ENCODE results near the gene IFNA17.
"Not testable (repeated sequence)": the region's sequence is repeated elsewhere in the genome, so short reads cannot be mapped to it uniquely, and the experiment has no call there.

The IFNA17 gene

GRCh38 chr9:21235468-21236359, 7.7 kb upstream of the IFNA17 start:
- TF ChIP-seq, protein P1, sequence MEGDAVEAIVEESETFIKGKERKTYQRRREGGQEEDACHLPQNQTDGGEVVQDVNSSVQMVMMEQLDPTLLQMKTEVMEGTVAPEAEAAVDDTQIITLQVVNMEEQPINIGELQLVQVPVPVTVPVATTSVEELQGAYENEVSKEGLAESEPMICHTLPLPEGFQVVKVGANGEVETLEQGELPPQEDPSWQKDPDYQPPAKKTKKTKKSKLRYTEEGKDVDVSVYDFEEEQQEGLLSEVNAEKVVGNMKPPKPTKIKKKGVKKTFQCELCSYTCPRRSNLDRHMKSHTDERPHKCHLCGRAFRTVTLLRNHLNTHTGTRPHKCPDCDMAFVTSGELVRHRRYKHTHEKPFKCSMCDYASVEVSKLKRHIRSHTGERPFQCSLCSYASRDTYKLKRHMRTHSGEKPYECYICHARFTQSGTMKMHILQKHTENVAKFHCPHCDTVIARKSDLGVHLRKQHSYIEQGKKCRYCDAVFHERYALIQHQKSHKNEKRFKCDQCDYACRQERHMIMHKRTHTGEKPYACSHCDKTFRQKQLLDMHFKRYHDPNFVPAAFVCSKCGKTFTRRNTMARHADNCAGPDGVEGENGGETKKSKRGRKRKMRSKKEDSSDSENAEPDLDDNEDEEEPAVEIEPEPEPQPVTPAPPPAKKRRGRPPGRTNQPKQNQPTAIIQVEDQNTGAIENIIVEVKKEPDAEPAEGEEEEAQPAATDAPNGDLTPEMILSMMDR (IDR thresholded peaks at IDR 0.05; ENCODE audit: low read depth, low read length, missing control alignments), result peak; percentile 65
- H3K4me3 ChIP-seq (ENCODE audit: low read depth, low read length); in situ Hi-C loops (cut with HindIII; ENCODE audit: low sequenced_read_pairs): not testable (repeated sequence)
- DNase-seq (ENCODE audit: low read depth), result peak; percentile 9

GRCh38 chr9:21234153-21234687, 6.2 kb upstream of the IFNA17 start:
- in situ Hi-C loops (cut with HindIII; ENCODE audit: low sequenced_read_pairs), result no loop called here
- DNase-seq (ENCODE audit: low read depth), result no peak
- TF ChIP-seq, protein P1 (IDR thresholded peaks at IDR 0.05; ENCODE audit: low read depth, low read length, missing control alignments), result no peak

GRCh38 chr9:21233258-21233657, 5.2 kb upstream of the IFNA17 start:
- in situ Hi-C loops (cut with HindIII; ENCODE audit: low sequenced_read_pairs), result no loop called here
- TF ChIP-seq, protein P1 (IDR thresholded peaks at IDR 0.05; ENCODE audit: low read depth, low read length, missing control alignments), result no peak
- no peak for DNase-seq (ENCODE audit: low read depth)
- H3K4me3 ChIP-seq (ENCODE audit: low read depth, low read length), result no peak overlapping the region

More at GRCh38 chr9:21234153-21234687, 6.2 kb upstream of the IFNA17 start:
- no peak overlapping the region for H3K4me3 ChIP-seq (ENCODE audit: low read depth, low read length)

GRCh38 chr9:21217211-21217610, 10.8 kb downstream of the IFNA17 start, which contains the start of gene IFNA16:
IFNA16 (minus strand) TSS chr9:21217311; CDS start chr9:21217305, 6 bp downstream.
- DNase-seq (ENCODE audit: low read depth); H3K4me3 ChIP-seq (ENCODE audit: low read depth, low read length); in situ Hi-C loops (cut with HindIII; ENCODE audit: low sequenced_read_pairs): not testable (repeated sequence)

DNA sequence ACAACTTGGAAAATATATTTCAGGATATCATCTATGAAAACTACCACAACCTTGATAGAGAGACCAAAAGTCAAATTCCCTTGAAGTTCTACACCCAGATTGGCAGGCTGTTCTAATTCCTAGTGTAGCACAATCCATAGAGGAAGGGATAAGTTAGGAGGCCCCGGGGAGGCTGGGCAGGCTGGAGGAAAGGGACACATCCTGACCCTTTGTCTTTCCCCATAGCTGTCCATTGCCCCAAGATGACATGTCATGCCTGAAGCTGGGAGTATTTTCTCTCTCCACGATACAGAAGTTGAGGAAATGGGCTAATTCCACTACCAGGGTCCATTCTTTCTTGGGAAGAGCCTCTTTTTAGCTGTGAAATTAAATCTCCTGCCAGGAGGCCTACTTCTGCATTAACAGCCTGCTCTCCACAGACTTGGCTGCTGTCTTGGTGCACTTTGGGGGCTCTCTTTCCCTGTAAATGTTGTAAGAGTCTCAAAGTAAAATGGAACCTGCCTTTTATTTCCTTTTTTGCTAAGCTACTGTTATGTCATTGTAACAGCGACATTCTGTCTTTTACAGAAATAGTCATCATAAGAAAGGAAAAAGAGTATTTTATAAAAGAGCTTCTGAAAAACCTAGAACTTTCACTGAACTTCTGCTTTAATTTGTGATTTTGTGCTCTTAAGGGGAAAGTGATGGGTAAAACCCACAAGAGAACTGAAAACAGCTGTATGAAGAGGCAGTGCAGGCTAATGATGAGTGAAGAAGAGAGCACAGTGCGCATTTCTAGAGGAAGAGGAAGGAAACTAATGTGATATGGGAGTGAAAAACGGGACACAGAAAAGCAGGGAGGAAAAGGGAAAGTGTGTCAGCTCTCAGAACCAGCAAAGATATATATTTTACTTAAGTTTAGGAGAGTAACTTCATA, 14.4 kb downstream of the IFNA17 start:
- H3K4me3 ChIP-seq (ENCODE audit: low read depth, low read length); DNase-seq (ENCODE audit: low read depth); in situ Hi-C loops (cut with HindIII; ENCODE audit: low sequenced_read_pairs): not testable (repeated sequence)
- TF ChIP-seq, protein P1 (IDR thresholded peaks at IDR 0.05; ENCODE audit: low read depth, low read length, missing control alignments), result peak; percentile 50

DNA sequence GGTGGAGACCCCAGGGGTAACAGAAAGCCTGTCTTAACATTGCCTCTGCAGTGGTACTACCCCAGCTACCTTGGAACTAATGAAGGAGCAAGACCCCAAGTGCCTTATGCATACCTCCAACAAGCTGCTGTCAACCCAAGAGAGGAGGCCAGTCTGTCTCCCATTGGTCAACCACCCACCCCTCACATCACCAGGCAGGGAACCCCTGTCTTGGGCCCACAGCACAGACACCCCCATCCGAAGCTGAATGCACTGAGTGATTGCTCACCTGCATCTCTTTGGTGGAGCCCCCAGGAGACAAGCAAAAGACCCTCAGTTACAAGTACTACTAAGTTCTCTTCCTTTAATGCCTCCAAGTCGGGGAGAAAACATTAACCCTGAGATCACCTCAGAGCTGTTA, 15.9 kb downstream of the IFNA17 start:
- H3K4me3 ChIP-seq (ENCODE audit: low read depth, low read length); in situ Hi-C loops (cut with HindIII; ENCODE audit: low sequenced_read_pairs); DNase-seq (ENCODE audit: low read depth): not testable (repeated sequence)

- H3K4me3 ChIP-seq (ENCODE audit: low read depth, low read length); in situ Hi-C loops (cut with HindIII; ENCODE audit: low sequenced_read_pairs); DNase-seq (ENCODE audit: low read depth): not testable (repeated sequence)
Measured at GRCh38 chr9:21210782-21211181, 17.2 kb downstream of the IFNA17 start.
